ENCODE results near the gene PIN1. TPM values are rescaled to one million over a fixed set of nuclear protein-coding genes. Genes with fewer than 3 reads are reported as not detected.

Gene PIN1
- total and polyA plus RNA-seq, 2 donors from 2014 or later, result 57.7 to 143 TPM

- Histone ChIP-seq H3K27ac (ENCODE audit: low read depth in 2 of 2, low read length in 2 of 2) (no peak overlapping the region), H3K36me3 (ENCODE audit: control insufficient read depth in 2 of 3, insufficient read depth in 3 of 3, low read length in 3 of 3) (no peaks in the 10 kb centered on the region), H3K4me1 (ENCODE audit: control insufficient read depth in 2 of 3, insufficient read depth in 2 of 3, low read depth in 1 of 3, low read length in 3 of 3) (peaks cover 4 to 7% (median 4%) of the 10 kb centered on the region in 3 donors), H3K9ac (ENCODE audit: low read length in 3 of 3) (no peak overlapping the region), H3K27me3 (ENCODE audit: control insufficient read depth, insufficient read depth, low read length) (no peaks in the 10 kb centered on the region), H3K4me3 (ENCODE audit: low read length in 3 of 3) (no peak overlapping the region), H3K9me3 (ENCODE audit: control insufficient read depth in 2 of 3, insufficient read depth in 1 of 3, low read length in 3 of 3) (no peaks in the 10 kb centered on the region)
- intact Hi-C loops (cut with DNase I), result no loop called here
- FAIRE-seq, result no peak
- DNase-seq, result no peak
- TF ChIP-seq, protein P1, sequence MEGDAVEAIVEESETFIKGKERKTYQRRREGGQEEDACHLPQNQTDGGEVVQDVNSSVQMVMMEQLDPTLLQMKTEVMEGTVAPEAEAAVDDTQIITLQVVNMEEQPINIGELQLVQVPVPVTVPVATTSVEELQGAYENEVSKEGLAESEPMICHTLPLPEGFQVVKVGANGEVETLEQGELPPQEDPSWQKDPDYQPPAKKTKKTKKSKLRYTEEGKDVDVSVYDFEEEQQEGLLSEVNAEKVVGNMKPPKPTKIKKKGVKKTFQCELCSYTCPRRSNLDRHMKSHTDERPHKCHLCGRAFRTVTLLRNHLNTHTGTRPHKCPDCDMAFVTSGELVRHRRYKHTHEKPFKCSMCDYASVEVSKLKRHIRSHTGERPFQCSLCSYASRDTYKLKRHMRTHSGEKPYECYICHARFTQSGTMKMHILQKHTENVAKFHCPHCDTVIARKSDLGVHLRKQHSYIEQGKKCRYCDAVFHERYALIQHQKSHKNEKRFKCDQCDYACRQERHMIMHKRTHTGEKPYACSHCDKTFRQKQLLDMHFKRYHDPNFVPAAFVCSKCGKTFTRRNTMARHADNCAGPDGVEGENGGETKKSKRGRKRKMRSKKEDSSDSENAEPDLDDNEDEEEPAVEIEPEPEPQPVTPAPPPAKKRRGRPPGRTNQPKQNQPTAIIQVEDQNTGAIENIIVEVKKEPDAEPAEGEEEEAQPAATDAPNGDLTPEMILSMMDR (IDR thresholded peaks at IDR 0.05; ENCODE audit: borderline replicate concordance, extremely low read depth, insufficient read depth), result no peak
These were observed 11.3 kb upstream of the PIN1 start for GRCh38 chr19:9823816-9824215.

GRCh38 chr19:9827289-9828238, 7.6 kb upstream of the PIN1 start, which contains the start of gene UBL5:
TSS of gene UBL5 (plus strand) at chr19:9827918. CDS start at chr19:9828338, 420 bp downstream.
- Histone ChIP-seq H3K9ac (ENCODE audit: low read length in 3 of 3) (peak within 1 kb of the TSS; percentile 47 to 91 (median 90)), H3K36me3 (ENCODE audit: control insufficient read depth in 2 of 3, insufficient read depth in 3 of 3, low read length in 3 of 3) (peaks cover 0 to 5% (median 0%) of the 10 kb centered on the region in 3 donors), H3K4me3 (ENCODE audit: low read length in 3 of 3) (peak within 1 kb of the TSS; percentile 86 to 96 (median 91)), H3K4me1 (ENCODE audit: control insufficient read depth in 2 of 3, insufficient read depth in 2 of 3, low read depth in 1 of 3, low read length in 3 of 3) (peaks cover 4 to 8% (median 4%) of the 10 kb centered on the region in 3 donors), H3K9me3 (ENCODE audit: control insufficient read depth in 2 of 3, insufficient read depth in 1 of 3, low read length in 3 of 3) (no peaks in the 10 kb centered on the region), H3K27me3 (ENCODE audit: control insufficient read depth, insufficient read depth, low read length) (no peaks in the 10 kb centered on the region), H3K27ac (ENCODE audit: low read depth in 2 of 2, low read length in 2 of 2) (peak within 1 kb of the TSS in 1 of 2 donors; percentile 49)
- TF ChIP-seq, protein P1 (IDR thresholded peaks at IDR 0.05; ENCODE audit: borderline replicate concordance, extremely low read depth, insufficient read depth), result no peak
- intact Hi-C loops (cut with DNase I), result no loop called here
- DNase-seq (peak; percentile 92 to 97 (median 94)), FAIRE-seq (peak; percentile 33)

GRCh38 chr19:9828551-9829063, 6.5 kb upstream of the PIN1 start:
- Histone ChIP-seq H3K9ac (ENCODE audit: low read length in 3 of 3) (peak overlapping the region; percentile 47 to 91 (median 90)), H3K4me1 (ENCODE audit: control insufficient read depth in 2 of 3, insufficient read depth in 2 of 3, low read depth in 1 of 3, low read length in 3 of 3) (peaks cover 4 to 8% (median 4%) of the 10 kb centered on the region in 3 donors), H3K36me3 (ENCODE audit: control insufficient read depth in 2 of 3, insufficient read depth in 3 of 3, low read length in 3 of 3) (peaks cover 0 to 5% (median 0%) of the 10 kb centered on the region in 3 donors), H3K4me3 (ENCODE audit: low read length in 3 of 3) (peak overlapping the region; percentile 86 to 96 (median 91)), H3K9me3 (ENCODE audit: control insufficient read depth in 2 of 3, insufficient read depth in 1 of 3, low read length in 3 of 3) (no peaks in the 10 kb centered on the region), H3K27ac (ENCODE audit: low read depth in 2 of 2, low read length in 2 of 2) (no peak overlapping the region), H3K27me3 (ENCODE audit: control insufficient read depth, insufficient read depth, low read length) (no peaks in the 10 kb centered on the region)
- FAIRE-seq (no peak), DNase-seq (no peak)
- TF ChIP-seq, protein P1 (IDR thresholded peaks at IDR 0.05; ENCODE audit: borderline replicate concordance, extremely low read depth, insufficient read depth), result no peak
- intact Hi-C loops (cut with DNase I), result no loop called here

All from kidney (tissue), 14 donors.